ENCODE data around the gene IAPP. TPM values are rescaled to one million over a fixed set of nuclear protein-coding genes. Genes with fewer than 3 reads are reported as not detected.

IAPP gene
- total RNA-seq, 1 donor from 2014 or later = not detected

DNA sequence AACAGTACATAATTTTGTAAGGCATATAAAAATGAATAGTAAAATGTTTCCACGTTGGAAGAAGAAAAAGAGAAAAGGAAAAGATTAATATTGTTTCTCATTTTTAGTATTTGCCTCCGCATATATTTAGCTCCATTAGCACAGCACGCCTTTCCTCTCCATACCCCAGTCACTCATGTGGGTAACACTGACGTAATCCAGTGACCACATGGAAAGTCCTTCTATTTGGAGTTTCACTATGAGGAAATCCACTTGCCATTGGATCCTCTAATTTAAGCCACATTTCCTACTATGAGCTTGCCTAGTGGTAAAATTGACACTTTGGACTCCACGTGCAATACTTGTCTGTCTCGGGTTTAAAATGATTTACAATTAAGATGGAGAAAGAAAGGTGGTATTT, 32.3 kb upstream of the IAPP start:
- DNase-seq = no peak
- no peak overlapping the region for H3K27ac Mint-ChIP-seq (ENCODE audit: unreplicated experiment)
- H3K9me3 Mint-ChIP-seq (ENCODE audit: unreplicated experiment) = no peaks in the 10 kb centered on the region
- H3K4me3 Mint-ChIP-seq (ENCODE audit: unreplicated experiment) = no peak overlapping the region
- TF ChIP-seq, protein P1, sequence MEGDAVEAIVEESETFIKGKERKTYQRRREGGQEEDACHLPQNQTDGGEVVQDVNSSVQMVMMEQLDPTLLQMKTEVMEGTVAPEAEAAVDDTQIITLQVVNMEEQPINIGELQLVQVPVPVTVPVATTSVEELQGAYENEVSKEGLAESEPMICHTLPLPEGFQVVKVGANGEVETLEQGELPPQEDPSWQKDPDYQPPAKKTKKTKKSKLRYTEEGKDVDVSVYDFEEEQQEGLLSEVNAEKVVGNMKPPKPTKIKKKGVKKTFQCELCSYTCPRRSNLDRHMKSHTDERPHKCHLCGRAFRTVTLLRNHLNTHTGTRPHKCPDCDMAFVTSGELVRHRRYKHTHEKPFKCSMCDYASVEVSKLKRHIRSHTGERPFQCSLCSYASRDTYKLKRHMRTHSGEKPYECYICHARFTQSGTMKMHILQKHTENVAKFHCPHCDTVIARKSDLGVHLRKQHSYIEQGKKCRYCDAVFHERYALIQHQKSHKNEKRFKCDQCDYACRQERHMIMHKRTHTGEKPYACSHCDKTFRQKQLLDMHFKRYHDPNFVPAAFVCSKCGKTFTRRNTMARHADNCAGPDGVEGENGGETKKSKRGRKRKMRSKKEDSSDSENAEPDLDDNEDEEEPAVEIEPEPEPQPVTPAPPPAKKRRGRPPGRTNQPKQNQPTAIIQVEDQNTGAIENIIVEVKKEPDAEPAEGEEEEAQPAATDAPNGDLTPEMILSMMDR (IDR thresholded peaks at IDR 0.05; ENCODE audit: partially characterized antibody, unreplicated experiment) = no peak
- no peaks in the 10 kb centered on the region for H3K27me3 Mint-ChIP-seq (ENCODE audit: unreplicated experiment)
- no peaks in the 10 kb centered on the region for H3K36me3 Mint-ChIP-seq (ENCODE audit: unreplicated experiment)
- peaks cover 3% of the 10 kb centered on the region for H3K4me1 Mint-ChIP-seq (ENCODE audit: low read depth, unreplicated experiment)

DNA sequence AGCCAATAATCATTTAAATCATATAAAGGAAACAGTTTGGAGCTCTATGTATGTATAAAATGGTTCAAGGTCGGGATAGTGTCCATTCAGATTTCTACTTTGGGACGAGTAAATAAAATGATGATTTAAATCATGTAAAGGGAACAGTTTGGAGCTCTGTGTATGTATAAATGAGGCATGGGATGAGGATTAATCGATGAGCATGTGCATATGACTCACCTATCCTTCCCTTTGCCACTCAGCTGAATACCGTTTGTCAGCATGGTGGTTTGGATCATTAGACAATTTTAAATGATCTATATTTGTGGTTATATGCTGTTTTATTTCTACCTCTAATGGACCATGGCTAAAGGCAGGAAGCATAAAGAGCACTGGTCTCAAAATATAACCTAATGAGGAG, 30.9 kb upstream of the IAPP start:
- no peak overlapping the region for H3K4me3 Mint-ChIP-seq (ENCODE audit: unreplicated experiment)

DNA sequence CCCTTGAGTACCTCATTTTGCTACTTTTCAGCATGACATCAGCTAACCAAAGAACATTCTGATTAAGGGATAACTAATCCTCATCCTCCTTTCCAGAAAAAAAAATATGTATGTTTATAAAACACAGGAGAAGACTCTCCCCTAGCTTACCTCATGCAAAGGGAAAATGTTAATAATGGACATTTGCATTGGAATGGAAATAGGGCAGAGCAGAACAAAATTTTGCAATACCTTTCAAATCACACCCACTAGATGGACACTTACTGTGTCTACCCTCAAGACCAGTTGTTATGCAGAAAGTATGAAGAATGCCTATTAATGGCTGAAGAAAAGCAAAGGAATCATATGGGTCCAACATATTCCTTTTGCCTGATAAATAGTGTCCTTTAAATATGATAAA, 29.1 kb upstream of the IAPP start:
- no peaks in the 10 kb centered on the region for H3K36me3 Mint-ChIP-seq (ENCODE audit: unreplicated experiment)
- H3K27ac Mint-ChIP-seq (ENCODE audit: unreplicated experiment) = no peak overlapping the region
- no peaks in the 10 kb centered on the region for H3K4me1 Mint-ChIP-seq (ENCODE audit: low read depth, unreplicated experiment)
- DNase-seq = no peak
- H3K4me3 Mint-ChIP-seq (ENCODE audit: unreplicated experiment) = no peak overlapping the region
- H3K9me3 Mint-ChIP-seq (ENCODE audit: unreplicated experiment) = no peaks in the 10 kb centered on the region
- TF ChIP-seq, protein P1 (IDR thresholded peaks at IDR 0.05; ENCODE audit: partially characterized antibody, unreplicated experiment) = no peak
- H3K27me3 Mint-ChIP-seq (ENCODE audit: unreplicated experiment) = no peaks in the 10 kb centered on the region

More for the DNA sequence above, 30.9 kb upstream of the IAPP start:
- Mint-ChIP-seq H3K9me3 (ENCODE audit: unreplicated experiment) (no peaks in the 10 kb centered on the region), H3K27ac (ENCODE audit: unreplicated experiment) (no peak overlapping the region), H3K36me3 (ENCODE audit: unreplicated experiment) (no peaks in the 10 kb centered on the region), H3K27me3 (ENCODE audit: unreplicated experiment) (no peaks in the 10 kb centered on the region), H3K4me1 (ENCODE audit: low read depth, unreplicated experiment) (peaks cover 3% of the 10 kb centered on the region)
- TF ChIP-seq, protein P1 (IDR thresholded peaks at IDR 0.05; ENCODE audit: partially characterized antibody, unreplicated experiment) = no peak
- no peak for DNase-seq

DNA sequence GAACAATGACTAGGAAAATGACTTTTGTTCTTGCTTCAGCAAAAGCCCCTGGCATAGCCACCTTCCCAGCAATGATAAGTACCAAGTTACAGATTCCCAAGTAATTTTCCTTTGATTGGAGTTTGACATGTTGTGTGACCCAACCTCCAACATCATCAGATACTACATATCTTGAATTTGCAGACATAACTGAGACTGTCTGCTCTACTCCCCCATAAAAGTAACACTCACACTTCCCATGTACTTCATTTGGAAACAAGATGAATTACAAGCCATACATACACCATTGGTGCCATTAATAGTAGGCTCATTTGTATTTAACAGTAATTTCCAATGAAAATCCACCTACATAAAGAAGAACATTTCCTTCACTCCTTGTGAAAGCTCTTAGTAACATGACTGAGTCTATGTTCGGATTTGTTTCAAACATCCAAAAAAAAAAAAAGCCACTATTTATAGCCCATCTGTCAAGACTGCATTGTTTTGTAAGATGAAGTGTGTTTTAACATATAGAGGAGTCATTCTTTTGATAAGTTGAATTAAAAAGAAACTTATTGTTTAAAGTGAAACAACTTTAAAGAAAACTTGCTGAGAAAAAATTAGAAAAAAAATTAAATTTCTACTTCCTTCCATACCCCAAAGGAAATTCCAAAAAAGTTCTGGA, 26.0 kb upstream of the IAPP start:
- no peak for DNase-seq
- H3K27me3 Mint-ChIP-seq (ENCODE audit: unreplicated experiment) = no peaks in the 10 kb centered on the region
- TF ChIP-seq, protein P1 (IDR thresholded peaks at IDR 0.05; ENCODE audit: partially characterized antibody, unreplicated experiment) = no peak
- no peaks in the 10 kb centered on the region for H3K4me1 Mint-ChIP-seq (ENCODE audit: low read depth, unreplicated experiment)
- H3K36me3 Mint-ChIP-seq (ENCODE audit: unreplicated experiment) = no peaks in the 10 kb centered on the region
- no peak overlapping the region for H3K27ac Mint-ChIP-seq (ENCODE audit: unreplicated experiment)
- H3K9me3 Mint-ChIP-seq (ENCODE audit: unreplicated experiment) = no peaks in the 10 kb centered on the region
- no peak overlapping the region for H3K4me3 Mint-ChIP-seq (ENCODE audit: unreplicated experiment)

DNA sequence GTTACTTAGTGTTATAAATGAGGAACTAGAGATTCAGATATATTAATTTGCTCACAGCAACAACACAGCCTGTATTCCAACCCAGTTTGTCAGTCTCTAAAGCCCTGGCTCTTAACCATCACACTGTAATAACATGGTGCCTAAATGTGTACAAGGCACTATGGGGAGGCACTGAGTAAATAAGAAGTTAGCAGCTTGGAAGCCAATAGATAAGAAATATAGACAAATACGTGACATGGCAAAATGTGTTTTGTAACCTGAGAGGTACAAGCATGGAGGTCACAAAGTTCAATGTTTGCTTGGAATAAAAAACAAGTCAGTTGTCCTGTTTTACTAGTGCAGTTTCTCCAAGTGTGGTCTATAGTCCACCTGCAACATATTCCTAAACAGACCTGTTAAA, 21.7 kb upstream of the IAPP start:
- Mint-ChIP-seq H3K4me1 (ENCODE audit: low read depth, unreplicated experiment) (no peaks in the 10 kb centered on the region), H3K9me3 (ENCODE audit: unreplicated experiment) (no peaks in the 10 kb centered on the region), H3K36me3 (ENCODE audit: unreplicated experiment) (no peaks in the 10 kb centered on the region), H3K27me3 (ENCODE audit: unreplicated experiment) (no peaks in the 10 kb centered on the region), H3K27ac (ENCODE audit: unreplicated experiment) (no peak overlapping the region), H3K4me3 (ENCODE audit: unreplicated experiment) (no peak overlapping the region)
- no peak for DNase-seq
- TF ChIP-seq, protein P1 (IDR thresholded peaks at IDR 0.05; ENCODE audit: partially characterized antibody, unreplicated experiment) = no peak

Measured in glutamatergic neuron (in vitro differentiated cells).